Choroid plexus epithelial cell (primary cell): ENCODE data around the gene HNRNPL.

ENCODE experiments used
- DNase-seq: peaks from one replicate; pipeline ENCODE4 v3.0.0-alpha.2; 2010; ENCODE audit warnings: low read depth
- H3K4me3 ChIP-seq: 2 replicates; pipeline ENCODE4 v1.5.1; 2011; ENCODE audit warnings: low read depth, mild to moderate bottlenecking, control low read depth, low read length, moderate library complexity
- CTCF ChIP-seq: conservative IDR thresholded peaks from 2 replicates; pipeline ENCODE4 v1.5.1; 2011; ENCODE audit warnings: low read depth, mild to moderate bottlenecking, control low read depth, inconsistent platforms, low read length, moderate library complexity

The HNRNPL gene

GRCh38 chr19:38788478-38789243, 61.1 kb downstream of the HNRNPL start, which contains the start of gene LGALS7B:
TSS of gene LGALS7B (plus strand) at chr19:38789200. CDS start at chr19:38789227, 27 bp downstream.
- no peak for TF ChIP-seq CTCF
- no peak for DNase-seq
- no peak within 1 kb of the TSS for H3K4me3 ChIP-seq

GRCh38 chr19:38786572-38787265, 63.1 kb downstream of the HNRNPL start:
- no peak for TF ChIP-seq CTCF
- H3K4me3 ChIP-seq, result no peak overlapping the region
- DNase-seq, result no peak
